Body of pancreas (tissue), 4 donors: ENCODE measurements around the gene PRR27.

Experiments
- CTCF ChIP-seq, 7 experiments: fragments of 450-650 bp in 4 of 7; fragments of 200-600 bp in 3 of 7; sonication (generic) in 3 of 7; IDR thresholded peaks; one replicate each; pipeline ENCODE4 v1.5.1; 2016 to 2019; ENCODE audit warnings: antibody characterized with exemption in 7 of 7
- POLR2A ChIP-seq, 3 donors: fragments of 450-650 bp; IDR thresholded peaks; one replicate each; pipeline ENCODE4 v1.6.1; 2016; ENCODE audit warnings: antibody characterized with exemption in 3 of 3, mild to moderate bottlenecking in 2 of 3

- TF ChIP-seq CTCF (IDR thresholded peaks at IDR 0.05) (no peak), POLR2A (IDR thresholded peaks at IDR 0.05) (no peak)
Measured at GRCh38 chr4:70192895-70193294, 38.9 kb downstream of the PRR27 start.
